ENCODE results near the gene RELL2.

DNA sequence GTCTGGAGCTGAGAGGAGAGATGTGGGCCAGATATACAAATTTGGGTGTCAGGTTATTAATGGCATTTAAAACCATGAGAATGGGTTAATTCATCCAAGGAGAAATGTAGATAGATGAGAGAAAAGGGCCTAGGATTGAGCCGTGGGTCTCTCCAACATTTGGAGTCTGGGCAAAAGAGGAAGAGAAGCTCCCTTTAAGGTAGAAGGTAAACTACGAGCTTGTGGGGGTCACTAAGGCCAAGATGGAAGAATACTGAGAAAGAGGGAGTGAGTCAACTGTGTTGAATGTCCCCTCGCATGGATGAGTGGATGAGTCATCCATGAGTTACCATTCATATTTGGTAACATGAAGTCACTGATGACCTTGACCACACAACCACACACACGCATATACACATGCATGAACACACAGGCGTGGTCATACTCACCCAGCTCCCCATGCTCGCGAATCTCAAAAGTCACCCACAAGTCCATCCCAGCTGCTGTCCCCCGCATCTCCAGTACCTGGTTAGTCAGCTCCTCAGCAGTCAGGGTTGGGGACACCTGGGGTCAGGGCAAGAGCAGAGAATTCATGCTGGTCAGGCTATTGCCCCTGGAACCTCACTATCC lies 21.2 kb downstream of the RELL2 start:
- TF ChIP-seq CTCF (IDR thresholded peaks at IDR 0.05): no peak
- no peak for TF ChIP-seq POLR2A (IDR thresholded peaks at IDR 0.05)
